Hepatocyte (in vitro differentiated cells): Measurements from ENCODE around the gene RAB5A. TPM values are rescaled to one million over a fixed set of nuclear protein-coding genes. Genes with fewer than 3 reads are reported as not detected.

Experiments
- polyA plus RNA-seq: library from polyadenylated mRNA; unstranded; fragments of >200 nt; fragmentation: Nextera tagmentation; extraction: Ambion mirVana; gene quantifications from 2 replicates; pipeline ENCODE4 v1.2.1, GENCODE V29; 2016
- small RNA-seq: library from RNA; depleted of rRNA; stranded (forward); fragments of <200 nt; gene quantifications from one replicate; pipeline ENCODE3, GENCODE V24; 2014
- total RNA-seq: library from RNA; depleted of rRNA; stranded (reverse); fragments of >200 nt; gene quantifications from 2 replicates; pipeline ENCODE4 v1.2.3, GENCODE V29; 2014

RAB5A gene
- total and polyA plus RNA-seq, 2 experiments from 2014 or later: 72.2 to 76.1 TPM

Small RNA genes within 50 kb of the gene (small RNA-seq; reads per million reads assigned to genes)
- not detected for gene RNU4-85P
- gene RPL39P18: not detected

Other genes starting within 250 kb of the RAB5A start
- 0.64 and 0.70 TPM in 2 replicates for gene EFHB, start 12.9 kb upstream of the RAB5A start, total RNA-seq
- not detected in 2 replicates for gene EFHB, start 12.9 kb upstream of the RAB5A start, polyA plus RNA-seq
- gene PP2D1, start 65.2 kb downstream of the RAB5A start, total RNA-seq: not detected in 2 replicates
- 0.23 and 0.40 TPM in 2 replicates for gene PP2D1, start 65.2 kb downstream of the RAB5A start, polyA plus RNA-seq
- 13.3 and 15.1 TPM in 2 replicates for gene KAT2B, start 93.3 kb downstream of the RAB5A start, total RNA-seq
- 7.7 and 11.7 TPM in 2 replicates for gene KAT2B, start 93.3 kb downstream of the RAB5A start, polyA plus RNA-seq
- gene SGO1, start 239.1 kb downstream of the RAB5A start, total RNA-seq: 4.5 and 6.7 TPM in 2 replicates
- gene SGO1, start 239.1 kb downstream of the RAB5A start, polyA plus RNA-seq: 5.6 and 5.8 TPM in 2 replicates